ENCODE results near the gene SPEG. TPM values are rescaled to one million over a fixed set of nuclear protein-coding genes. Genes with fewer than 3 reads are reported as not detected.

Gene SPEG
- total and polyA plus RNA-seq, 4 donors = 3.7 to 15.6 (median 9.6) TPM

- no peak for TF ChIP-seq CTCF (IDR thresholded peaks at IDR 0.05; ENCODE audit: control extremely low read depth, extremely low read depth)
- DNase-seq (no peak), ATAC-seq (ENCODE audit: insufficient read depth, low FRiP score) (no peak)
- Histone ChIP-seq H3K27me3 (ENCODE audit: control insufficient read depth in 3 of 3, insufficient read depth in 3 of 3, low read length in 2 of 3) (no peaks in the 10 kb centered on the region), H3K4me3 (no peak overlapping the region), H3K27ac (ENCODE audit: low read depth in 1 of 2, low read length in 1 of 2) (no peak overlapping the region), H3K9ac (ENCODE audit: insufficient read depth in 1 of 2, low read length in 2 of 2) (no peak overlapping the region), H3K36me3 (ENCODE audit: control insufficient read depth in 4 of 4, insufficient read depth in 4 of 4, low read length in 4 of 4) (peaks cover 0 to 7% (median under 1%) of the 10 kb centered on the region in 4 donors), H3K4me1 (ENCODE audit: control insufficient read depth in 5 of 5, insufficient read depth in 5 of 5, low read length in 5 of 5) (peaks cover 0 to 3% (median 0%) of the 10 kb centered on the region in 5 donors), H3K9me3 (ENCODE audit: control insufficient read depth in 4 of 4, insufficient read depth in 3 of 4, low read length in 3 of 4) (peaks cover 0 to 2% (median 0%) of the 10 kb centered on the region in 4 donors)
- WGBS, 2 donors = 86 to 93% methylated on average over 2 of the region's 2 CpGs
Observed at GRCh38 chr2:219467736-219468075, 33.1 kb downstream of the SPEG start.

GRCh38 chr2:219468410-219469185 is 34.0 kb downstream of the SPEG start:
- Histone ChIP-seq H3K36me3 (ENCODE audit: control insufficient read depth in 4 of 4, insufficient read depth in 4 of 4, low read length in 4 of 4) (peaks cover 0 to 11% (median under 1%) of the 10 kb centered on the region in 4 donors), H3K9me3 (ENCODE audit: control insufficient read depth in 4 of 4, insufficient read depth in 3 of 4, low read length in 3 of 4) (peaks cover 0 to 2% (median 0%) of the 10 kb centered on the region in 4 donors), H3K9ac (ENCODE audit: insufficient read depth in 1 of 2, low read length in 2 of 2) (no peak overlapping the region), H3K27me3 (ENCODE audit: control insufficient read depth in 3 of 3, insufficient read depth in 3 of 3, low read length in 2 of 3) (no peaks in the 10 kb centered on the region), H3K4me3 (no peak overlapping the region), H3K27ac (ENCODE audit: low read depth in 1 of 2, low read length in 1 of 2) (no peak overlapping the region), H3K4me1 (ENCODE audit: control insufficient read depth in 5 of 5, insufficient read depth in 5 of 5, low read length in 5 of 5) (peaks cover 0 to 3% (median 0%) of the 10 kb centered on the region in 5 donors)
- TF ChIP-seq CTCF (IDR thresholded peaks at IDR 0.05; ENCODE audit: control extremely low read depth, extremely low read depth) = no peak
- 89 to 94% methylated on average over 23 of the region's 23 CpGs for WGBS, 2 donors
- DNase-seq (no peak), ATAC-seq (ENCODE audit: insufficient read depth, low FRiP score) (no peak)

GRCh38 chr2:219469186-219469724 is 34.6 kb downstream of the SPEG start:
- Histone ChIP-seq H3K27ac (ENCODE audit: low read depth in 1 of 2, low read length in 1 of 2) (no peak overlapping the region), H3K9me3 (ENCODE audit: control insufficient read depth in 4 of 4, insufficient read depth in 3 of 4, low read length in 3 of 4) (peaks cover 0 to 2% (median 0%) of the 10 kb centered on the region in 4 donors), H3K9ac (ENCODE audit: insufficient read depth in 1 of 2, low read length in 2 of 2) (no peak overlapping the region), H3K4me1 (ENCODE audit: control insufficient read depth in 5 of 5, insufficient read depth in 5 of 5, low read length in 5 of 5) (peaks cover 0 to 3% (median 0%) of the 10 kb centered on the region in 5 donors), H3K36me3 (ENCODE audit: control insufficient read depth in 4 of 4, insufficient read depth in 4 of 4, low read length in 4 of 4) (peaks cover 0 to 14% (median under 1%) of the 10 kb centered on the region in 4 donors), H3K27me3 (ENCODE audit: control insufficient read depth in 3 of 3, insufficient read depth in 3 of 3, low read length in 2 of 3) (no peaks in the 10 kb centered on the region), H3K4me3 (no peak overlapping the region)
- DNase-seq (no peak), ATAC-seq (ENCODE audit: insufficient read depth, low FRiP score) (no peak)
- TF ChIP-seq CTCF (IDR thresholded peaks at IDR 0.05; ENCODE audit: control extremely low read depth, extremely low read depth) = no peak
- WGBS, 2 donors = 85 to 88% methylated on average over 16 of the region's 16 CpGs
